ENCODE measurements around the gene GID8. TPM values are rescaled to one million over a fixed set of nuclear protein-coding genes. Genes with fewer than 3 reads are reported as not detected.

The GID8 gene
- total RNA-seq, 1 donor from 2014 or later = 69.2 TPM

- no peak for FAIRE-seq
- Histone ChIP-seq H3K27me3 (ENCODE audit: control insufficient read depth, insufficient read depth, low read length) (no peaks in the 10 kb centered on the region), H3K36me3 (ENCODE audit: control insufficient read depth, insufficient read depth, low read length) (peaks cover 20% of the 10 kb centered on the region), H3K4me3 (ENCODE audit: low read depth, low read length) (no peak overlapping the region)
- no peak for DNase-seq (ENCODE audit: low read depth)
- TF ChIP-seq, protein P1, sequence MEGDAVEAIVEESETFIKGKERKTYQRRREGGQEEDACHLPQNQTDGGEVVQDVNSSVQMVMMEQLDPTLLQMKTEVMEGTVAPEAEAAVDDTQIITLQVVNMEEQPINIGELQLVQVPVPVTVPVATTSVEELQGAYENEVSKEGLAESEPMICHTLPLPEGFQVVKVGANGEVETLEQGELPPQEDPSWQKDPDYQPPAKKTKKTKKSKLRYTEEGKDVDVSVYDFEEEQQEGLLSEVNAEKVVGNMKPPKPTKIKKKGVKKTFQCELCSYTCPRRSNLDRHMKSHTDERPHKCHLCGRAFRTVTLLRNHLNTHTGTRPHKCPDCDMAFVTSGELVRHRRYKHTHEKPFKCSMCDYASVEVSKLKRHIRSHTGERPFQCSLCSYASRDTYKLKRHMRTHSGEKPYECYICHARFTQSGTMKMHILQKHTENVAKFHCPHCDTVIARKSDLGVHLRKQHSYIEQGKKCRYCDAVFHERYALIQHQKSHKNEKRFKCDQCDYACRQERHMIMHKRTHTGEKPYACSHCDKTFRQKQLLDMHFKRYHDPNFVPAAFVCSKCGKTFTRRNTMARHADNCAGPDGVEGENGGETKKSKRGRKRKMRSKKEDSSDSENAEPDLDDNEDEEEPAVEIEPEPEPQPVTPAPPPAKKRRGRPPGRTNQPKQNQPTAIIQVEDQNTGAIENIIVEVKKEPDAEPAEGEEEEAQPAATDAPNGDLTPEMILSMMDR (IDR thresholded peaks at IDR 0.05; ENCODE audit: insufficient read depth, low read length, severe bottlenecking) = no peak
These were observed 22.9 kb upstream of the GID8 start for GRCh38 chr20:62914970-62915457.

DNA sequence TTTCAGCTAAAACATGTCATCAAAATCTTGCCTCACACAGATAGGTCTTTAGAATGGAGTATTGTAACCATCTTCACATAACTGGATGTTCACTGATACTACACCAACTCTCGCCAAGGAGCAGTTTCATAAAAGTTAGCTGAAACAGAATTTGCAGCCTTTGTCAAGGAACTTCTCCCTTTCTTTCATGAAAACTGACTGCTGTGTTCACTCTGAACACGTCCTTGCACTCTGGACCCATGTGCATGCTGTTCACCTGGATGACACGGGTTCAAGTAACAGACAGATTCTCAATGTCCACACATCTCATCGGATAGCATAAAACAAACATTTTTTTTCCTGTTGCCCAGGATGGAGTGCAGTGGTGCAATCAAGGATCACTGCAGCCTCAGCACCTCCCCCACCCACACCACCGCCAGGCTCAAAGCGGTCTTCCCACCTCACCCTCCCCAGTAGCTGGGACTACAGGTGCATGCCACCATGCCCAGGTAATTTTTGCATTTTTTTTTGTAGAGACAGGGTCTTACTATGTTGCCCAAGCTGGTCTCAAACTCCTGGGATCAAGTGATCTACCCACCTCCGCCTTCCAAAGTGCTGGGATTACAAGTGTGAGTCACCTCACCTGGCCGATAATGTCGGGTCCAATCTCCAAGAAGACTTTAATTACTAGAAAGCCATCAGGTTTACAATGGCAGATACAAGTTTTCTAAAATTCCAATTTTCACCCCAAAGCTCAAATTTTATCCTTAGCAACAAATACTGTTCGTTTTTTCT is 21.1 kb upstream of the GID8 start:
- TF ChIP-seq, protein P1 (IDR thresholded peaks at IDR 0.05; ENCODE audit: insufficient read depth, low read length, severe bottlenecking) = no peak
- no peak for FAIRE-seq
- no peak overlapping the region for H3K4me3 ChIP-seq (ENCODE audit: low read depth, low read length)
- peaks cover 6% of the 10 kb centered on the region for H3K36me3 ChIP-seq (ENCODE audit: control insufficient read depth, insufficient read depth, low read length)
- DNase-seq (ENCODE audit: low read depth) = no peak
- no peaks in the 10 kb centered on the region for H3K27me3 ChIP-seq (ENCODE audit: control insufficient read depth, insufficient read depth, low read length)

DNA sequence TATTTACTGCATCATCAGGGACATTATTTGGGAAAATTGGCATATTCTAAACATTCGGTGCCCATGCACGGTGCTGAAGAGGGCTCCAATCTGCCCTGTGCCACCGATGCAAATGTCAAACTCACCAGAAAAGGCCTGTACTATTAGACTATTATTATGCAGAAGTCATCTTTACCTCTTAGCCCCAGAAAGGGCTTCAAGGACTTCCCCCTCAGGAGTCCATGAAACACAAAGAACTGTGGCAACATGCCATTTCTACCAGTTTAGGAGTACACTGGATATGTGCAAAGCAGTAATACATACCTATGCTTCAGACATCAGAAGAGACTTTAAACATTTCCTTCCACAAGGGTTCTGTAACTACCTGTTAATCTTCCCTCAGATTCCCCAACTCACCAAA is 20.2 kb upstream of the GID8 start:
- Histone ChIP-seq H3K36me3 (ENCODE audit: control insufficient read depth, insufficient read depth, low read length) (peaks cover 5% of the 10 kb centered on the region), H3K4me3 (ENCODE audit: low read depth, low read length) (no peak overlapping the region), H3K27me3 (ENCODE audit: control insufficient read depth, insufficient read depth, low read length) (no peaks in the 10 kb centered on the region)
- TF ChIP-seq, protein P1 (IDR thresholded peaks at IDR 0.05; ENCODE audit: insufficient read depth, low read length, severe bottlenecking) = no peak
- DNase-seq (ENCODE audit: low read depth) (no peak), FAIRE-seq (no peak)

GRCh38 chr20:62918147-62918546 is 19.8 kb upstream of the GID8 start:
- H3K36me3 ChIP-seq (ENCODE audit: control insufficient read depth, insufficient read depth, low read length) = peaks cover 2% of the 10 kb centered on the region
- no peak for FAIRE-seq
- no peaks in the 10 kb centered on the region for H3K27me3 ChIP-seq (ENCODE audit: control insufficient read depth, insufficient read depth, low read length)
- no peak for DNase-seq (ENCODE audit: low read depth)
- TF ChIP-seq, protein P1 (IDR thresholded peaks at IDR 0.05; ENCODE audit: insufficient read depth, low read length, severe bottlenecking) = no peak
- H3K4me3 ChIP-seq (ENCODE audit: low read depth, low read length) = no peak overlapping the region

GRCh38 chr20:62918831-62919230 is 19.1 kb upstream of the GID8 start:
- Histone ChIP-seq H3K4me3 (ENCODE audit: low read depth, low read length) (no peak overlapping the region), H3K27me3 (ENCODE audit: control insufficient read depth, insufficient read depth, low read length) (no peaks in the 10 kb centered on the region), H3K36me3 (ENCODE audit: control insufficient read depth, insufficient read depth, low read length) (peaks cover 1% of the 10 kb centered on the region)
- DNase-seq (ENCODE audit: low read depth) = no peak
- TF ChIP-seq, protein P1 (IDR thresholded peaks at IDR 0.05; ENCODE audit: insufficient read depth, low read length, severe bottlenecking) = no peak
- no peak for FAIRE-seq

All from bronchial epithelial cell (primary cell).